Stimulated activated naive B cell treated with anti-CD40 and anti-IgM and Interleukin-4, amounts not matched to agents 10 μg/mL and 1 μg/mL and 100 μg/mL, for 72 hours (primary cell): ENCODE data around the gene ZNF627.
"Not testable (repeated sequence)": the region's sequence is repeated elsewhere in the genome, so short reads cannot be mapped to it uniquely, and the experiment has no call there.

ENCODE experiments used
- ATAC-seq, 2 donors: fragments of 150-1000 bp; cut with Tn5 transposase; replicated peaks; 2 replicates each; pipeline ENCODE4 v1.10.0; 2021; ENCODE audit warnings: moderate library complexity in 1 of 2
- DNase-seq: peaks from one replicate; pipeline ENCODE4 v3.0.0; 2021
- H3K27ac Mint-ChIP-seq: one replicate; pipeline ENCODE4 v1.8.0; 2022; ENCODE audit warnings: mild to moderate bottlenecking, mixed read lengths
- H3K27me3 Mint-ChIP-seq, 2 donors: one replicate each; pipeline ENCODE4 v1.8.0; 2022; ENCODE audit warnings: mixed read lengths in 2 of 2
- H3K36me3 Mint-ChIP-seq, 2 donors: one replicate each; pipeline ENCODE4 v1.8.0; 2022; ENCODE audit warnings: mixed read lengths in 2 of 2, mild to moderate bottlenecking in 1 of 2
- H3K4me1 Mint-ChIP-seq, 2 donors: one replicate each; pipeline ENCODE4 v1.8.0; 2022; ENCODE audit warnings: mixed read lengths in 2 of 2, mild to moderate bottlenecking in 1 of 2
- H3K4me3 Mint-ChIP-seq, 2 donors: one replicate each; pipeline ENCODE4 v1.8.0; 2022; ENCODE audit warnings: mild to moderate bottlenecking in 2 of 2, mixed read lengths in 2 of 2, moderate library complexity in 1 of 2
- H3K9me3 Mint-ChIP-seq, 2 donors: one replicate each; pipeline ENCODE4 v1.8.0; 2022; ENCODE audit warnings: mixed read lengths in 2 of 2, mild to moderate bottlenecking in 1 of 2

Gene ZNF627

DNA sequence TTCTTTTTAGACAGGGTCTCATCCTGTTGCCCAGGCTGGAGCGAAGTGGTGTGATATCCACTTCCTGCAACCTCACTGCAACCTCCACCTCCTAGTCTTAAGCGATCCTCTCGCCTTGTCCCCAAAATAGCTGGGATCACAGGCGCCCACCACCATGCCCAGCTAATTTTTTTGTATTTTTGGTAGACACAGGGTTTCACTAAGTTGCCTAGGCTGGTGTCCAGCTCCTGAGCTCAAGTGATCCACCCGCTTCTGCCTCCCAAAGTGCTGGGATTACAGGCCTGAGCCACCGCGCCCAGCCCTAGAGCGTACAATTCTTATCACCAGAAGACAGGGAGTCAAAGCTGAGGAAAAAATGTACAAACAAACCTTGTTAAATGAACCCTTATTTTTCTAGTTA lies 33.8 kb upstream of the ZNF627 start:
- Mint-ChIP-seq H3K4me1 (peaks cover 37 to 66% of the 10 kb centered on the region in 2 donors), H3K36me3 (peaks cover 10 to 33% of the 10 kb centered on the region in 2 donors), H3K27ac (peak overlapping the region; percentile 91), H3K4me3 (no peak overlapping the region), H3K27me3 (no peaks in the 10 kb centered on the region), H3K9me3 (peaks cover 2 to 3% of the 10 kb centered on the region in 2 donors)
- DNase-seq, result no peak
- ATAC-seq, result no peak

DNA sequence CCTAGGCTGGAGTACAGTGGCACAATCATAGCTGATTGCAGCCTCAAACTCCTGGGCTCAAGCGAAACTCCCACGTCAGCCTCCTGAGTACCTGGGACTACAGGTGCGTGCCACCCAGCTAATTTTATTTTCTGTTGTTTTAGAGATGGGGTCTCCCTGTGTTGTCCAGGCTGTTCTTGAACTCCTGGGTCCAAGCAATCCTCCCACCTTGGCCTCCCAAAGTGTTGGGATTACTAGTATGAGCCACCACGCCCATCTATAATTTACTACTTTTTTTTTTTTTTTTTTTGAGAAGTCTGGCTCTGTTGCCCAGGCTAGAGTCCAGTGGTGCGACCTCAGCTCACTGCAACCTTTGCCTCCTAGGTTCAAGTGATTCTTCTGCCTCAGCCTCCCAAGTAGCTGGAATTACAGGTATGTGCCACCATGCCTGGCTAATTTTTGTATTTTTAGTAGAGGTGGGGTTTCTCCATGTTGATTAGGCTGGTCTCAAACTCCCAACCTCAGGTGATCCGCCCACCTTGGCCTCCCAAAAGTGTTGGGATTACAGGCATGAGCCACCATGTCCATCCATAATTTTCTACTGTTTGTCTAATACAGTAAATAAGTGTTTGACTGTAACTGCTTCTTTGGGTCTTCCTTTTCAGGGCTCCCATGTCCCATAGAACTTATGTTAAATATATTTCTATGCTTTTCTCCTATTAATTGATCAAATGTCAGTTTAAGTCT lies 33.0 kb upstream of the ZNF627 start:
- H3K27me3 Mint-ChIP-seq, DNase-seq, H3K9me3 Mint-ChIP-seq, ATAC-seq: not testable (repeated sequence)
- H3K4me1 Mint-ChIP-seq, result peaks cover 37 to 71% of the 10 kb centered on the region in 2 donors
- H3K4me3 Mint-ChIP-seq, result peak overlapping the region in 1 of 2 donors; percentile 41
- H3K27ac Mint-ChIP-seq, result peak overlapping the region; percentile 90
- peaks cover 10 to 33% of the 10 kb centered on the region in 2 donors for H3K36me3 Mint-ChIP-seq

- not testable (repeated sequence) for H3K27me3 Mint-ChIP-seq, H3K9me3 Mint-ChIP-seq, DNase-seq, ATAC-seq
- Mint-ChIP-seq H3K4me3 (peak overlapping the region; percentile 82 to 91), H3K36me3 (peaks cover 10 to 31% of the 10 kb centered on the region in 2 donors), H3K4me1 (peaks cover 38 to 75% of the 10 kb centered on the region in 2 donors), H3K27ac (peak overlapping the region; percentile 99)
These were observed 31.7 kb upstream of the ZNF627 start for GRCh38 chr19:11565649-11565980.

- DNase-seq, result no peak
- peak overlapping the region; percentile 99 for H3K27ac Mint-ChIP-seq
- no peaks in the 10 kb centered on the region for H3K27me3 Mint-ChIP-seq
- peaks cover 10 to 31% of the 10 kb centered on the region in 2 donors for H3K36me3 Mint-ChIP-seq
- H3K4me3 Mint-ChIP-seq, result peak overlapping the region; percentile 82 to 91
- peaks cover 2 to 3% of the 10 kb centered on the region in 2 donors for H3K9me3 Mint-ChIP-seq
- peaks cover 36 to 72% of the 10 kb centered on the region in 2 donors for H3K4me1 Mint-ChIP-seq
- ATAC-seq, result no peak
These were observed 31.1 kb upstream of the ZNF627 start for GRCh38 chr19:11566164-11566563.

GRCh38 chr19:11570039-11570462 lies 27.2 kb upstream of the ZNF627 start:
- peaks cover 23 to 28% of the 10 kb centered on the region in 2 donors for H3K36me3 Mint-ChIP-seq
- peak overlapping the region; percentile 81 for H3K27ac Mint-ChIP-seq
- H3K27me3 Mint-ChIP-seq, result no peaks in the 10 kb centered on the region
- H3K4me1 Mint-ChIP-seq, result peaks cover 27 to 63% of the 10 kb centered on the region in 2 donors
- peak overlapping the region; percentile 6 to 44 for H3K4me3 Mint-ChIP-seq
- ATAC-seq (no peak), DNase-seq (no peak)
- peaks cover 2 to 3% of the 10 kb centered on the region in 2 donors for H3K9me3 Mint-ChIP-seq

GRCh38 chr19:11573354-11573753 lies 23.9 kb upstream of the ZNF627 start:
- H3K27me3 Mint-ChIP-seq, DNase-seq, H3K9me3 Mint-ChIP-seq, H3K4me3 Mint-ChIP-seq: not testable (repeated sequence)
- H3K36me3 Mint-ChIP-seq, result peaks cover 34 to 39% of the 10 kb centered on the region in 2 donors
- peaks cover 43 to 75% of the 10 kb centered on the region in 2 donors for H3K4me1 Mint-ChIP-seq
- H3K27ac Mint-ChIP-seq, result peak overlapping the region; percentile 85
- peak in 1 of 2 donors; percentile 5 for ATAC-seq

DNA sequence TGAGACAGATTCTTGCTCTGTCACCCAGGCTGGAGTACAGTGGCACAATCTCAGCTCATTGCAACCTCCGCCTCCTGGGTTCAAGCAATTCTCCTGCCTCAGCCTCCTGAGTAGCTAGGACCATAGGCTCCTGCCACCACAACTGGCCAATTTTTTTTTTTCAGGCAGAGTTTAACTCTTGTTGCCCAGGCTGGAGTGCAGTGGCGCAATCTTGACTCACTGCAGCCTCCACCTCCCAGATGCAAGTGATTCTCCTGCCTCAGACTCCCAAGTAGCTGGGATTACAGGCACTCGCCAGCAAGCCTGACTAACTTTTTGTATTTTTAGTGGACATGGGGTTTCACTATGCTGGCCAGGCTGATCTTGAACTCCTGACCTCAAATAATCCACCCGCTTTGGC lies 23.5 kb upstream of the ZNF627 start:
- H3K27ac Mint-ChIP-seq, result peak overlapping the region; percentile 85
- H3K27me3 Mint-ChIP-seq, result not testable (repeated sequence)

GRCh38 chr19:11574689-11575088 lies 22.6 kb upstream of the ZNF627 start:
- ATAC-seq (peak; percentile 82 to 85), DNase-seq (peak; percentile 80)
- Mint-ChIP-seq H3K27ac (peak overlapping the region; percentile 95), H3K27me3 (no peaks in the 10 kb centered on the region), H3K36me3 (peaks cover 28 to 39% of the 10 kb centered on the region in 2 donors), H3K9me3 (no peaks in the 10 kb centered on the region), H3K4me1 (peaks cover 37 to 73% of the 10 kb centered on the region in 2 donors), H3K4me3 (peak overlapping the region; percentile 29 to 56)

More for the DNA sequence above, 23.5 kb upstream of the ZNF627 start:
- H3K9me3 Mint-ChIP-seq, H3K4me3 Mint-ChIP-seq, ATAC-seq, DNase-seq: not testable (repeated sequence)
- peaks cover 32 to 39% of the 10 kb centered on the region in 2 donors for H3K36me3 Mint-ChIP-seq
- H3K4me1 Mint-ChIP-seq, result peaks cover 42 to 74% of the 10 kb centered on the region in 2 donors

- DNase-seq (no peak), ATAC-seq (no peak)
- H3K4me3 Mint-ChIP-seq, result peak overlapping the region; percentile 46 to 82
- peaks cover 3% of the 10 kb centered on the region in 2 donors for H3K9me3 Mint-ChIP-seq
- peak overlapping the region; percentile 81 for H3K27ac Mint-ChIP-seq
- H3K4me1 Mint-ChIP-seq, result peaks cover 38 to 76% of the 10 kb centered on the region in 2 donors
- H3K27me3 Mint-ChIP-seq, result no peaks in the 10 kb centered on the region
- H3K36me3 Mint-ChIP-seq, result peaks cover 28 to 42% of the 10 kb centered on the region in 2 donors
These were observed 21.1 kb upstream of the ZNF627 start for GRCh38 chr19:11576227-11576626.

DNA sequence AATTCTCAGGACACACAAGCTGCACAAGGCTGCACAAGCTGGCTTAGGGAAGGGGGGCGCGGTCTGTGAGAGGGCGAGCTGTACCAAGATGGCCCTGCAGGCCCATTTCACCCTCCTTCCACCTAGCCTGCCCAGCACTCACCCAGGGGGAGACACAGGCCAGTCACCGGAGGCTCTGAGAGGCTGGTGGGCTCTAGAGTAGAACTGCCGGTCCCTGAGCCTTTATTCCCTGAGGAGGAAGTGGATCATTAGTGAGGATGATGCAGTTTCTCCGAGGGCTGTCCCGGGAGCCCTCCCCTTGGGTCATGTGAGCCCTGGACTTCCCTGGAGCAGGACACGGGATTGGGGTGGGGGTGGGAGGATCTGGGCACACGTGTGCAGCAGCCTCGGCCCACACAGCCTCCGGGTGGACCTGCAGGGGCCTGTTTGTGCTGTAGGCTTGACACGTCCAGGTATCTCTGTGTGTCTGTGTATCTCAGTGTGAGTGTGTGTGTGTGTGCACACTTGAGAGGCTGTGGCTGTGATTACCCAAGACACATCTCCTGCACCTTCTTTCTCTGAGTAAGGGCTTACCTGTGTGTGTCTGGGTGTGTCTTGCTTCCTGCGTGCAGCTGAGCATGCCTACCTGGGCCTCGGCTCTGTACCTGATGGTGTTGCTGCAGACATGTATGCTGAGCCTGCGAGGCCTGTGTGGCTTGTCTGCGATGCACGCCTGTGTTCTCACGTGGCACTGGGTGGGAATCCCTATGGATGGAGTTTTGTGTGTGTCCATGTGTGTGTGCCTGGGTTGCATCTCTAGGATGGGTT lies 19.6 kb upstream of the ZNF627 start, which contains the start of gene ACP5:
Gene ACP5, minus strand, starts transcription at position 195 of the 807 bp plus-strand sequence. CDS start 328 bp downstream, outside the sequence.
- ATAC-seq (no peak), DNase-seq (no peak)
- Mint-ChIP-seq H3K27me3 (no peaks in the 10 kb centered on the region), H3K4me1 (peaks cover 41 to 78% of the 10 kb centered on the region in 2 donors), H3K27ac (peak within 1 kb of the TSS; percentile 81), H3K4me3 (peak within 1 kb of the TSS; percentile 82 to 90), H3K36me3 (peaks cover 23 to 35% of the 10 kb centered on the region in 2 donors), H3K9me3 (peaks cover 3 to 4% of the 10 kb centered on the region in 2 donors)

- Mint-ChIP-seq H3K9me3 (peaks cover 3 to 4% of the 10 kb centered on the region in 2 donors), H3K27me3 (no peaks in the 10 kb centered on the region), H3K36me3 (peaks cover 23 to 32% of the 10 kb centered on the region in 2 donors), H3K4me3 (peak overlapping the region; percentile 82 to 90), H3K27ac (peak overlapping the region; percentile 88), H3K4me1 (peaks cover 41 to 85% of the 10 kb centered on the region in 2 donors)
- peak; percentile 44 for DNase-seq
- ATAC-seq, result peak; percentile 17 to 27
These were observed 18.8 kb upstream of the ZNF627 start for GRCh38 chr19:11578258-11579142.

DNA sequence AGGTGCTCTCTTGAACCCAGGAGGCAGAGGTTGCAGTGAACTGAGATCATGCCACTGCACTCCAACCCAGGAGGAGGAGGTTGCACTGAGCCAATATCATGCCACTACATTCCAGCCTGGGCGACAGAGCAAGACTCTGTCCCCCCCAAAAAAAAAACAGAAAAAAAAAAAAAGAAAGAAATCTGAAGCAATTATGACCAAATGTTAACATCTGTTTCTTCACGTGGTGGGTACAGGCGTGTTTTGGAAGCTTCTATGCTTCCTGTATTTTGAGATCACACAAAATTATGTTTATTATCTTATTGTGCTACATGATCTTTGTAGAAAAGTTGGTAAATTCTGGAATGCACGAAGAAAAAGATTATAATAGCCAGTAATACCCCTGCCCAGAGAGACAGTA lies 17.2 kb upstream of the ZNF627 start:
- no peaks in the 10 kb centered on the region for H3K27me3 Mint-ChIP-seq
- peaks cover 4 to 5% of the 10 kb centered on the region in 2 donors for H3K9me3 Mint-ChIP-seq
- no peak for DNase-seq
- no peak overlapping the region for H3K4me3 Mint-ChIP-seq
- peaks cover 38 to 89% of the 10 kb centered on the region in 2 donors for H3K4me1 Mint-ChIP-seq
- ATAC-seq, result no peak
- H3K27ac Mint-ChIP-seq, result peak overlapping the region; percentile 69
- peaks cover 21 to 30% of the 10 kb centered on the region in 2 donors for H3K36me3 Mint-ChIP-seq

GRCh38 chr19:11581740-11582139 lies 15.5 kb upstream of the ZNF627 start:
- H3K27ac Mint-ChIP-seq, result peak overlapping the region; percentile 84
- H3K9me3 Mint-ChIP-seq, result peaks cover 4 to 5% of the 10 kb centered on the region in 2 donors
- peak overlapping the region; percentile 55 to 72 for H3K4me3 Mint-ChIP-seq
- ATAC-seq (peak; percentile 78 to 83), DNase-seq (peak; percentile 94)
- H3K4me1 Mint-ChIP-seq, result peaks cover 36 to 87% of the 10 kb centered on the region in 2 donors
- peaks cover 10 to 21% of the 10 kb centered on the region in 2 donors for H3K36me3 Mint-ChIP-seq
- no peaks in the 10 kb centered on the region for H3K27me3 Mint-ChIP-seq
